ENCODE measurements around the gene OR4K15.
"Not testable (repeated sequence)": the region's sequence is repeated elsewhere in the genome, so short reads cannot be mapped to it uniquely, and the experiment has no call there.

- not testable (repeated sequence) for TF ChIP-seq POLR2A (IDR thresholded peaks at IDR 0.05); EP300 (IDR thresholded peaks at IDR 0.05; ENCODE audit: low read depth)
These were observed 5.7 kb upstream of the OR4K15 start for GRCh38 chr14:19969735-19970134.

Data from transverse colon (tissue), 1 donor.